Iris pigment epithelial cell (primary cell): ENCODE measurements around the gene PNO1.

Experiments used
- DNase-seq: peaks from one replicate; pipeline ENCODE4 v3.0.0-alpha.2; 2011; ENCODE audit warnings: low read depth

Gene PNO1

DNA sequence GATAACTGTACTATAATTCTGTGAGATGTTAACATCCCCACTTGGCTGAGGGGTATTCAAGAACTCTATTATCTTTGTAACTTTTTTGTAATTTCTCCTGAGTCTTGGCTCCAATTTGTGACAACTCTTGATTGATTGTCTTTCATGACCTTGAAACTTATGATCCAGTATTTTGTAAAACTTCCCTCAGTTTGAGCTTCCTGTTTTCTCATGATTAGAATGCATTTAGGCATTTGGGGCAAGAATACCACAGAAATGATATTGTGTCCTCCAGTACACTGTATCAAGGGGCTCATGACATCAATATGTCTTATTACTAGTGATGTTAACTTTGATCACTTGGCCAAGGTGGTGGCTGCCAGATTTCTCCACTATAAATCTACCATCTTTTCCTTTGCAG, 37.4 kb downstream of the PNO1 start:
- DNase-seq, result no peak

GRCh38 chr2:68196120-68196716, 38.5 kb downstream of the PNO1 start:
- DNase-seq, result peak; percentile 30

DNA sequence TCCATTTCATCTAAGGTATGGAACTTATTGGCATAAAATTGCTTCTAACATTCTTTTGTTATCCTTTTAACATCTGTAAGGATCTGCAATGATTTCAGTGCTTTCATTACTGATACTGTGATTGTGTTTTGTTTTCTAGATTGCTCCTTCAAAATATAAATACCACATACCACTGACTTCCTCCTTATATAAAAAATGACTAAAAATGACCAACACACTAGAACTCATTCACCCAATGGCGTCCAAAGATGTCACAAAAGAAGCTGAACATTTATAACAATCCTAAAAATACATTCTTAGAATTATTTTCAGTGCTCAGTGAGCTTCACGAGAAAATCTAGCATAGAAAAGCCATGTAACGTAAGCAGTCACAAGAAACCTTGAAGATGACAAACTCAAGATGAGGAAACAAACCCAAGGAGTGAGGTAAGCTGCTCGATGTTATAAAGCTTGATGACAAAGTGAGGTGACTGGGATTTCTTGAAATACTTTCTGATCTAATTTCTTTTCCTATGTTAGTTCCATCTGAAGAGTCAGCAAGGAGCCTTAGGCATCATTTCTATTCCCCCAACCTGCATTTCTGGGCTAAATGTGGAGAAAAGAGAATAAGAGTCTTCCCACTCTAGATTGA, 42.6 kb downstream of the PNO1 start:
- DNase-seq, result no peak

DNA sequence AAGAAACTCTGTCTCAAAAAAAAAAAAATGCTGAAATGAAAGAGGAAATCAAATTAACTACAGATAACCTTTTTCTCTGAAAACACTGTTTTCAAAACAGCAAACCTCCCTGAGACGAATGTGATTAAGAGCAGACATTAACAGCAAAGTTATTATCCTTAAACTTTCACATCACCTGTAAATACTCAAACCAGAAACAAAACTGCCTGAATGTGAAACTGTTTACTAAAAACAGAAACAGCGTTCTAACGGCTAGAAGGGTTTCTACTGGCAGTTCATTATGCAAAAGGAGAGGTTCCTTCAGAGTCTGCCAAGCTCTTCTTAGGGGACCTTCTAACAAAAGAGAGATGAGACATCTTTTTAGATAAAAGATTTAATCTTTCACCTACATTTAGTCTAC, 45.9 kb downstream of the PNO1 start:
- DNase-seq, result no peak

DNA sequence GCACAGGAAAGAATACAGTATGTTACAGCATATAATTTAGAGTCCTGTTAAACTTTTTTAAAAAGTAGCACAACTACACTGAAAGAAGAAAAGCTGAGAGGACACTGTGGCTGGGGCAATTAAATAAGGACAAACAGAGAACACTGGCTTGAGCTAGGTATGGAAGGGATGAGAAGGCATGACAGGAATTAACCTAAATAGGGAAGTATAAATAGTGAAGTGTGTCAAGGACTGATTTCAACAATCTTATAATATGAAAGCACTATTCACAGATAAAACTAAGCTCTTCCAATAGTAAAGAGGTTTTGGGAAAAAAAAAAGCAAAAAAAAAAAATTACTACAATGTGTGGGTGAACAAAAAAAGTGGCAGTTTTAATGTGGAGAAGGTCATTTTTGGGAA, 49.1 kb downstream of the PNO1 start:
- DNase-seq, result no peak

DNA sequence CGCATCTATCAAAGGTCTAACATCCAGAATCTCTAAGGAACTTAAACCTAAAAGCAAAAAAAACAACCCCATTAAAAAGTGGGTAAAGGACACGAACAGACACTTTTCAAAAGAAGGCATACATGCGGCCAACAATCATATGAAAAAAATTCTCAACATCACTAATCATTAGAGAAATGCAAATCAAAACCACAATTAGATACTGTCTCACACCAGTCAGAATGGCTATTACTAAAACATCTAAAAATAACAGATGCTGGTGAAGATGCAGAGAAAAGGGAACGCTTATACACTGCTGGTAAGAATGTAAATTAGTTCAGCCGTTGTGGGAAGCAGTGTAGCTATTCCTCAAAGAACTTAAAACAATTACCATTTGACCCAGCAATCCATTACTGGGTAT, 56.7 kb downstream of the PNO1 start:
- no peak for DNase-seq

DNA sequence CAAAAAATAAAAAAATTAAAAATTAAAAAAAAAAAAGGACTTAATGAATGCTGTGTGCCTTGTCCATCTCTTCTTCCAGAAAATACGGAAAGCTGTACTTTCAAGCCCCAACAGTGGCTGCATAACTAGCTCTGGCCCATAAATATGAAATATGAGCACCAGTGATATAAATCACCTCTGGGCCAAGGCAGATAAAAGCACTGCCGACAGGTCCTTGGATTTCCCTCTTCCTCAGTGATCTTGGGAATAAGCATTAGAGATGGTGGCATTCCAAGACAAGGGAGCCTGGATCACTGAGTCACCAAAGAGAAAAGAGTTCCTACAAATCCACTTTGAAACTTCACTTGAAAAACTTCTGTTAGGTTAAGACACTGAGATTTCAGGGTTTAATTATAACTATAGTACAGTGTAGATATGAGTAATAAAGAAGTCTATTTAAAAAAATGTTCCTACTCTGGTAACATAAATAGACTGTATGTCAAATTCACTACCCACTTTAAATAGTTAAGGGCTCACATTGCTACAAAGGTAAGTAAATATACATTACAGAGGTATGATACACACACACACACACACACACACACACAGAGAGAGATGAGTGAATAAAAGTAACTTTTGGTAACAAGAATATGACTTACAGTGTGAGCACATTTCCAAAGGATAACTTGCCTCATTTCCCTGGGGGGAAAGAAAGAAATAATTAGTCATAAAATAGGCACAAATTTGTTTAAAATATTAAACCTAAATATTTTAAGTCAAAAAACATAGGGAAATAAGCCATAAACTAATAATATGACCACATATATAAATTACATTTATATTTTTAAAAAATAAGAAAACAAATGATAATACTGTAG, 59.0 kb downstream of the PNO1 start:
- no peak for DNase-seq

DNA sequence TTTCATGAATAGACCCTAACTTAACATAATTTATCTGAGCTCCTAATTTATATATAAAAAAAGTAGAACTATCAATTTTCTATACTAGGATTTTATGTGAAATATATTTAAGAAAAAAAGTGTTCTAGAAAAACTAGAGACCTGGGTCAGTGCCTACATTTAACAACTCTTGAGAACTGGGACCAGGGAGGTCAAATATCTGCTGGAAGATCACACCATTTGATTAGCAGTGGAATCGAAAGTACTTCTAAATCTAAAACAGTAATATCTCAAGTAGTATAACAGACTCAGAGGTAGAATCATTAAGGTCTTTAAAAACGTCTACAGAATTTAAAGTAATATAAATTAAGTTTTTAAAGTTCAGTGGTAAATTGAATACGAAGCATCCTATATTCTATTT, 60.0 kb downstream of the PNO1 start:
- DNase-seq, result no peak

DNA sequence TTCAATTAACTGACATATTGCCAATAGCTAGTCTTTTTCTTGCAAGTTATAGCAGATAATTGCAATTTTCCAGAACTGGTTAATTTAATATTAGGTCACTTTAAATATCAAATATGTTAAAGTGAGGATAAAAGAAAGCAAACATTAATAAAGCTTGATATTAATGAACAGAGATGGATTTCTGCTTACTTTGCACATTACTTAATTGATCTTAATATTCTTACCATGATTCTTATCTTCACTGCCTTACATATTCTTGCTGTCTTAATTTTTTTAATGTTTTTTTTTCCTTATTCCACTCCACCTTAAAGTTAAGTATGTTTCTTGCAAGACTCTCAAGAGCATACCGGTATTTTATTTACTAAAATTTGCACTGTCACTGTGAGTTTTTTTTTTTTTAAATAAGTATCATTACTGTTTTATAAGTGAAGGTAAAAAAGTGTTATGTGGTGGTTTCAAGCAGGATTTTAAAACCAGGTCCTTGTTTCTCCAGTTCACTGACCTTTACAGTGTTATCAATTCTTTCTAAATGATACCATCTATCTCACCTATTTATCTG, 60.7 kb downstream of the PNO1 start:
- no peak for DNase-seq

DNA sequence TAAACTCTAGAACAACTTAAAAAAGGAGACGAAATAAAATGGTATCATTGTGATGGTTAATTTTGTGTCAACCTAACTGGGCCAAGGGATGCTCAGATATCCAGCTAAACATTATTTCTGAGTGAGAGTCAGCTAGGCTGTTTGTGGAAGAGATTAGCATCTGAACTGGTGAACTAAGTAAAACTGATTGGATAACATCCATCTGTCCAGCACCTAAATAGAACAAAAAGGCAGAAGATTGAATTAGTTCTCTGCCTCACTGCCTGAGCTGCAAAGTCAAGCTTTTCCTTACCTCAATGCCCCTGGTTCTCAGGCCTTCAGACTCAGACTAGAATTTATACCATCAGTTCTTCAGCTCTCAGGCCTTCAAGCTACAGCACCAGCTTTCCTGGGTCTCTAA, 64.6 kb downstream of the PNO1 start:
- DNase-seq, result no peak

DNA sequence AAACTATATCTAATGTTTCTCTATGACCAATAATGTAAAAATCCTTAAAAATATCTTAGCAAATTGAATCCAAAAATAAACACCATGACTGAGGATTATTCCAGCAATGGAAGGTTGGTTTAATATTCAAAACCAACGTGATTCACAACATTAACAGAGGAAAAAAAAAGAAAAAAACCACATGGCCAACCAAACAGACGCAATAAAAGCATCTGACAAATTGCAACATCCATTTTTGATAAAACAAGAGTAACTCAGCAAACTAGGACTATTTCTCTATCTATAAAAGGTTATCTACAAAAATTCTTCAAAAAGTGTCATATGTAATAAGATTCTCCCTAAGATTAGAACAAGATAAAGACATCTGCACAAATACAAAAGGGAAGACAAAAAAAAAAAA, 65.7 kb downstream of the PNO1 start:
- peak; percentile 31 for DNase-seq

- DNase-seq, result peak; percentile 55
Measured at GRCh38 chr2:68225119-68225632, 67.5 kb downstream of the PNO1 start.
